HG02840 (cell line): ENCODE results near the gene IL2RA.
"Not testable (repeated sequence)": the region's sequence is repeated elsewhere in the genome, so short reads cannot be mapped to it uniquely, and the experiment has no call there.

ENCODE experiments used
- ATAC-seq: cut with Tn5 transposase; IDR thresholded peaks from one replicate; pipeline ENCODE4 v1.9.1; 2021; ENCODE audit warnings: mild to moderate bottlenecking, moderate library complexity, moderate number of reproducible peaks; ENCODE audit not compliant: unreplicated experiment, low FRiP score

Gene IL2RA

GRCh38 chr10:6083523-6084475, 21.6 kb upstream of the IL2RA start:
- ATAC-seq = no peak

- ATAC-seq = no peak
Measured at GRCh38 chr10:6082496-6083395, 20.6 kb upstream of the IL2RA start.

GRCh38 chr10:6080417-6080973, 18.3 kb upstream of the IL2RA start:
- ATAC-seq = no peak

GRCh38 chr10:6079044-6079443, 16.9 kb upstream of the IL2RA start:
- no peak for ATAC-seq

GRCh38 chr10:6077071-6077675, 15.0 kb upstream of the IL2RA start:
- no peak for ATAC-seq

GRCh38 chr10:6074489-6075301, 12.5 kb upstream of the IL2RA start:
- ATAC-seq = no peak

- peak; percentile 55 for ATAC-seq
Measured at GRCh38 chr10:6072215-6072934, 10.2 kb upstream of the IL2RA start.

GRCh38 chr10:6071181-6072175, 9.3 kb upstream of the IL2RA start:
- no peak for ATAC-seq

GRCh38 chr10:6070660-6071059, 8.5 kb upstream of the IL2RA start:
- no peak for ATAC-seq

- ATAC-seq = no peak
Measured at GRCh38 chr10:6069081-6069931, 7.1 kb upstream of the IL2RA start.

- no peak for ATAC-seq
Measured at GRCh38 chr10:6068422-6068821, 6.3 kb upstream of the IL2RA start.

- ATAC-seq = no peak
Measured at GRCh38 chr10:6068006-6068405, 5.8 kb upstream of the IL2RA start.

GRCh38 chr10:6067457-6067856, 5.3 kb upstream of the IL2RA start:
- ATAC-seq = no peak

GRCh38 chr10:6065835-6066234, 3.7 kb upstream of the IL2RA start:
- ATAC-seq = no peak

GRCh38 chr10:6065406-6065805, 3.2 kb upstream of the IL2RA start:
- no peak for ATAC-seq

- not testable (repeated sequence) for ATAC-seq
Measured at GRCh38 chr10:6064726-6065125, 2.6 kb upstream of the IL2RA start.

GRCh38 chr10:6064119-6064518, 2.0 kb upstream of the IL2RA start:
- no peak for ATAC-seq
